RPMI8226 (cell line): ENCODE measurements around the gene ALDH5A1.
A peak's percentile ranks its signal among the peaks of the same experiment; 100 is the strongest.
"Not testable (repeated sequence)": the region's sequence is repeated elsewhere in the genome, so short reads cannot be mapped to it uniquely, and the experiment has no call there.

Experiments used
- DNase-seq: peaks from one replicate; pipeline ENCODE4 v3.0.0-alpha.2; 2015

Gene ALDH5A1

DNA sequence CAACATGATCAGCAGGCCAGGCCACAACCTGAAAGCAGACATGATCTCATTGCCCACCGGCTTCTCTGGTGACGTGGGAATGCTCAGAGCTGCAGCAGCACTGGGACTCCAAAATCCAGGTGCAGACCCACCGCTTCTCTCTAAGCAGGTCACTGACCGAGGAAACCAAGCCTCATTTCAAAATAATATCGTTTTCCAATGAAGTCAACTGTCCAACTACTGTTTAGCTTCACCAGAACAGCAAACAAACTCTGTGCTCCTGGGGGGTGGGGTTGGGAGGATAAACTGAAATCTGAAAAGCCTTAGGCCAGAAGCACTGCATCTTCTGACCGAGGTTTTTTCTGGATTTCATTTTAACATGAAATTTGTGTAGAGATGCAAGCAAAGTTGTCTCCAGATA lies 5.3 kb upstream of the ALDH5A1 start, which contains the start of gene GPLD1:
GPLD1 (minus strand) TSS at position 109 of the 400 bp plus-strand sequence; CDS start at position 42, 67 bp downstream.
- DNase-seq, result no peak

DNA sequence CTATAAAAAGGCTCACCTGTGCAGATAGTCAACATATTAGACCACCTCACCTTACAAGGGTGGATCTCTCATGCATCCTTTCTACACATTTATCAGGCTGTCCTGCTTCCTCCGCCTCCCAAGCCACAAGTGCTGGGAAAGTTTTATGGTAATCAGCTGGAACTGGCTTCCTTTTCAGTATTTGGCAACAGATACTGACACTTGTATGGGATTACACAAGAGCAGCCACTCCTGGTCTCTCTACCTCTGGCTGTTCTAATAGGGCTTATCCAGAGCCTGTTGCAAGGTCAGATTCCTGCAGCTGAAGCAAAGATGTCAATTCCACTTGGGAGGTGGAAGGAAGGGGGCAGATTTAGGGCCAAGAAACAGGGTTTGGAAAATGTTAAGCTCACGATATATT lies 4.9 kb upstream of the ALDH5A1 start:
- no peak for DNase-seq

DNA sequence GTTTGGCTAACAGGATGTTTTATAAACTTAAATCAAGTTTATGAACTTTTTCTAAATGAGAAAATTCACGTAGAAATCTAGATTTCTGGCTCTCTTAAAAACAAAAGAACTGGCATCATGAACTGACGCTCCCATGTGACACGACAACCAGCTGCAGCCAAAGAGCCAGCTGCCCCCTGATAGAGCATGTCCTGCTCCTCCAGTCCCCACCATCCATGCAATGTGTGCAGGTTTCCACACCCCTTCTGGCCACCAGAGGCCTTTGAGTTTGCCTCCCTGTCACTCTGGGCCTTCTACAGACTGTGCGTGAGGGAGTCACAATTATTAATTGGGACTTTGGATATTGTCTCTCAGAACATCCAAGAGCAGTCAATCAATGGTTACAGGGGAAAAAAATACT lies 3.8 kb upstream of the ALDH5A1 start:
- DNase-seq, result no peak

DNA sequence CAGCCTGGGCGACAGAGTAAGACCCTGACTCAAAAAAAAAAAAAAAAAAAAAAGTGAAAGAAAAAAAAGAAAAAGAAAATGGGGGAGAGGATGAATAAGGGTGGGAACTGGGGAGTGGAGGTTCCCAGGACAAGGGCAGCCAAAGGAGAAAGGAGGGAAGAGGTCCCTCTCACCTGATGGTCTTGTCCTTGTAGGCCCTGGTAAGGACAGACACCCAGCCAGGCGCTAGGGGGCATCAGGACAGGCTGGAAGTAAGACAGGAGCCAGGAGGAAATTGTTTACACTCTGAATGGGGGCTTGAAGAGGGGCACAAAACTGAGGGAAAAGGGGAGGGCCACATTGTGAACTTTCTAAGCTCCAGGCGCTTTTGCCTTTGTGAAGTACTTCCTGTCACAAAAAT lies 2.3 kb upstream of the ALDH5A1 start:
- DNase-seq, result peak; percentile 39

DNA sequence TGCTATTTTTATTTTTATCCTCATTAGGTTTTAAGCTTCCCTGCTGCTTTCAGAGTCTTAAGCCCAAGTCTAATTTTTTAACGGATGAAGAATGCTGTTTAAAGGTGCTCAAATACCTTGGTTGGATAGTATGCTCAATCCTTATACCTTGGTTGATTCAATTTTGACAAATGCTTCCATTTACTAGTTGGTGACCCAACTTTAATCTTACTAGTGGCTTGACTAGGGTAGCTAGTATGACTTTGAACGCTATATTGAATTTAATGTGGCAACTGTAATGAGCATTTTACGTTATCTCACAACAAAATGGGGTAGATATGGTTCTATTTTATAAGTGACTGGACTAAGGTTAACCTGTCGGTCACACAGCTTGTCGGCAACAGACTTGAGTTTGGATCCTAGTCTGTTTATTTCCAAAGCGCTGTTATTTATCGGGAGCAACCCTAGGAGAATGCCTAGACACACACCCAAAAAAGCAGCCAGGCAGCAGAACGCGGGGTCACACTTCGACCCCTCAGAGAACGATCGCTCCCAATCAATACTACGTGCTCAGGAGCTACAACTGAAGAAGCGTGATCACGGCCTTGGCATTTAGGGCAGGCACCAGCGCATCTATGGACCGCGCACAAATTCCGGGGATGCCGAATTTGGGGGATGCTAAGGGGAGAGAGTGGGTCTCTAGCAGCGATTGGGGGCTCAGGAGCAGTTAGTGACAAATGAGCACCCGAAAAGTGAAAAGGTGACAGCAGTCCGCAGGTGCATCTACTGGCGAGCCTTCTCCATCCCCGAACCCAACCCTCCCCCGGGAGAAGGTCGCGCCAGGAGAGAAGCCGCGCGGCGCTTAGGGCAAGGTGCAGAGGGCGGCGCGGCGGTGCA lies 586 bp upstream of the ALDH5A1 start:
- DNase-seq, result no peak

DNA sequence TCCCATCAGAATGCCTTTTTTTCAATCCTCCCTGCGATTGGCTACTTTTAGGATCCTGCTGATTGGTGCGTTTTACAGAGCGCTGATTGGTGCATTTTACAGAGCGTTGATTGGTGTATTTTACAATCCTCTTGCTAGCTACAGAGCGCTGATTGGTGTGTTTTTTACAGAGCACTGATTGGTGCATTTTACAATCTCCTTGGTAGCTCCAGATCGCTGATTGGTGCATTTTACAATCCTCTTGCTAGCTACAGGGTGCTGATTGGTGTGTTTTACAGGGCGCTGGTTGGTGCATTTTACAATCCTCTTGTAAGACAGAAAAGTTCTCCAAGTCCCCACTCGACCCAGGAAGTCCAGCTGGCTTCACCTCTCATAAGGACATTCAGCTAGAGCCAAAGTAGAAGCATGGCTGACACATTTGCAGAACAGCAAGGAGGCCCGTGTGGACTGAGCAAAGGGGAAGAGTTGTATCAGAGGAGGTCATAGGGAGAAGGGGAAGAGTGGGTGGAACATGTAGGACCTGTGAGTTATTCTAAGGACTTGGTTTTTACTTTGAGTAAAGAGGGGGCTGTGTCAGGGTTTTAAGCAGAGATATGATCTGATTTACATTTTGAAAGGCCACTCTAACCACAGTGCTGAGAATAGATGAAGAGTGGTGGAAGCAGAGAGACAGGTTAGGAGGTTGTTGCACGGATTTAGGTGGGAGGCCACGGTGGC lies 2.6 kb downstream of the ALDH5A1 start:
- no peak for DNase-seq

DNA sequence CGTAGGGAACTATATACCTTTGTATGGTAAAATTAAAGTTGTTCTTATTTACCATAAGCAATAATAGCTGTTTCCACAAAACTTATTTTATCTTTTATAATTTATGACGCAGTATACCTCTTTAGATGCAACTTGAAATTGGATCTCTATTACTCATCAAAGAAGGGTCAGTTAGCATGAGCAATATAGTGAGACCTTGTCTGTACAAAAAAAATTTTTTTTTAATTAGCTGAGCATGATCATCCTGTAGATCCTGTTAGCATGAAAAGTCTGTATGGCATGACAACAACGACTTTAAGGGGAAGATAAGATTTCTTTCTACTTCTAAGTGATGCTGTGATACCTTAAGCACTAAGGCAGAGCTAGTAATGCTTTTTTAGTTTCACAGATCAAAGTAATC lies 5.9 kb downstream of the ALDH5A1 start:
- DNase-seq, result no peak

DNA sequence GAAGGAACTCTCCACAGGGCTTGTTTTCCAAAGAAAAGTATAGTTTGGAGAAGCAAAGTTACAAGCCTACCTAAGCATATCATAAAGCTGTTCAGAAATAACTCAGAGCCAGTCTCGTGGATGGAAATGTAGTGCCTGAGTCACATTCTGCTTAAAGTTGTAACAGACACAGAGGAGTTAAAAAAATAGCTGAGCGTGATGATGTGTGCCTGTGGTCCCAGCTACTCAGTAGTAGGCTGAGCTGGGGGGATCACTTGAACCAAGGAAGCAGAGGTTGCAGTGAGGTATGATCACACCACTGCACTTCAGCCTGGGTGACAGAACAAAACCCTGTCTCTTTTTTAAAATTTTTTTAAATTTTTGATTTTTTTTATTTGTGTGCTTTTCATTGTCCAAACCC lies 6.6 kb downstream of the ALDH5A1 start:
- DNase-seq, result no peak

DNA sequence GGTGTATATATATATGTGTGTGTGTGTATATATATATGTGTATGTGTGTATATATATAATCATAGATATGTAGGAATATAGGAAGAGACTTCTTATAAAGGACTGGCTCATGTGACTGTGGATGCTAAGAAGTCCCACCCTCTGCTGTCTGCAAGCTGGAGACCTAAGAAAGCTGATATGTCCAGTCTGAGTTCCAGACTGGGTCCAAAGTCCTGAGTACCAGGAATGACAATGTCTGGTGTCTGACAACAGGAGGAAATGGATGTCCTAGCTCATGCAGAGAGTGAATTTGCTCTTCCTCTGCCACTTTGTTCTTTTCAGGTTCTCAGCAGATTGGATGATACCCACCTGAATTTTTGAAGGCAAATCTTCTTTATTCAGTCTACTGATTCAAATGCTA lies 7.1 kb downstream of the ALDH5A1 start:
- no peak for DNase-seq

DNA sequence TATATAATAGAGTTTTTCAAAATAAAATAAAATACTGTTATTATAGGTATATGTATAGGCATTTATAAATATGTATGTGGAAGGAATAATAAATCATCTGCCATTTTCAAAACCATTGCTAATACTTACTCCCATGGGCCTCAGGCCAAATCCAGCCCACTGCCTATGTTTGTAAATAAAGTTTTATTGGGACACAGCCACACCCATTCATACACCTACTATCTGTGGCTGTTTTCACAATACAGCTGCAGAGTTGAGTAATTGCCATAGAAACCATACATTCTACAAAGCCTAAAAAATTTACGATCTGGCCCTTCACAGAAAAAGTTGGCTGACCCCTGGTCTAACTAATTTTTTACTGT lies 9.5 kb downstream of the ALDH5A1 start:
- no peak for DNase-seq

DNA sequence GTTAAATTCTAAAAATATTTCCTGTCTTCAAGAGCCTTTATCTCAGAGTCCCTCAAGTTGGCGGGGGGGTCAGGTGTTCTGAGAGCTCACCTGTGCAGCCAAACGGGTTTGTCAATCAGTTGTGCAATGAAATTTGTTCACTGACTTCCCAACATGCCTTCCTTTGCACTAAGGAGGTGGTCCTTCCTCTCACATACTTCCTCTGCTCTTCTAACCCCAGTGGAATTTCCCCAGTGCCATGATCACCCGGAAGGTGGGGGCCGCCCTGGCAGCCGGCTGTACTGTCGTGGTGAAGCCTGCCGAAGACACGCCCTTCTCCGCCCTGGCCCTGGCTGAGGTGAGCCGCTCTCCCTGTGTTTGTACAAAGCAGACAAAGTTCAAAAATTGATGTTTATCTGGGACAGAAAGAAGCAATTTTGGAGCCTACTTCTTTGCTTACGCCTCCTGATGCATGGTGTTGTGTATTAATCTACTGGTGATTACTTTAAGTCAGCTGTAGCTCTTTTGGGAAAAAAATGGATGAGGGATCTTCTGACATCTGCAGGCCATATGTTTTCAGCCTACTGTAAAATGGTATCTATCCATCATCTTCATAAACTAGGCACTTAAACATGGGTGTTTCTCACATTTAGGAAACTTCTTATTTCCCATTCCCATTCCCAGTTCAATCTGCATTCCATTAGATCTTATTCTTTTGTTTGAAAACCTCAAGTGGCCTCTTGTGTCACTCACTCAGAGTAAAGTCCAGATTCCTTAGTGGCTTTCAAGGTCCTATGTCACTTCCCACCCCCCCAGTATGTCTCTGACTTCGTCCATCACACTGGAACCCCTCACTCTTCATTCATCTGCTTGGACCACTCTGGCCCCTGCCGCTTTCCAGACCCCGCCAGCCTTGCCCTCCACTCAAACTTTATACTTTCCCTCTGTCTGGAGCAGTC lies 10.1 kb downstream of the ALDH5A1 start:
- DNase-seq, result no peak

DNA sequence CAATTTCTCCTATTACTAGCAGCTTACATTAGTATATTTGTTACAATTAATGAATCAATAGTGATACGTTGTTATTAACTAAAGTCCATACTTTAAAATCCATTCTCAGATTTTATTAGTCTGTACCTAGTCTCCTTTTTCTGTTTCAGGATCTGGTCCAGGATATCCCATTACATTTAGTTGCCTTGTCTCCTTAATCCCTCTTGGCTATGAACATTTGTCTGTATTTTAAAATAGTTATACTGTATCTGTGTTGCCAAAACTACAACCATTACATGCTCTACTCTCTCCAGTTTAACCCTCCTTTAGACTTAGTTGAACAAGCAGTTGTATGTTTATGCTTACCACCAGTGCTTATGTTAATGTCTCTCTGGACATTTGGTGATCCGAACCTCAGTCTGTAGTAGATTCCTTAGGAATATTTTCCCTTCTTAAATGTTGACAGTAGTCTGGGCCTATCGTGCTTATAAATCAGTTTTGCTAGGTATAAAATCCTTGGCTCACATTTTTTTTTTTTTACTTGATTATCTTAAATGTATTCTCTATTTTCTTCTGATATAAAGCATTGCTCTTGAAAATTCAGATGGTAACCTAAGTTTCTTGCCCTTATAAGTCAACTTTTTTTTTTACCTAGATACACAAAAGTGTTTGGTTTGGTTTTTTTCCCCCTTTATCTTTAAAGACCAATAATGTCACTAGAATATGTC lies 12.2 kb downstream of the ALDH5A1 start:
- no peak for DNase-seq

DNA sequence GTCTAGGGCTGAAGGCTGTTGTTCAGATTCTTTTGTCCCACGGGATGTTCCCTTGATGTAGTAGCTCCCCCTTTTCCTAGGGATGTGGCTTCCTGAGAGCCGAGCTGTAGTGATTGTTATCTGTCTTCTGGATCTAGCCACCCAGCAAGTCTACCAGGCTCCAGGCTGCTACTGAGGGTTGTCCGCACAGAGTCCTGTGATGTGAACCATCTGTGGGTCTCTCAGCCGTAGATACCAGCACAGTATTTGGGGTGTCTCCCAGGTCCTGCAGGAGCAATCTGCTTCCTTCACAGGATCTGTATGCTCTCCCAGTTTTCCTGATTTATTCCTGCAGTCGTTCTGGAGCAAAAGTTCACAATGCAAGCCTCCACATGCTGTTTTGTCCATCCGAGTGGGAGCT lies 17.2 kb downstream of the ALDH5A1 start:
- DNase-seq, result not testable (repeated sequence)

DNA sequence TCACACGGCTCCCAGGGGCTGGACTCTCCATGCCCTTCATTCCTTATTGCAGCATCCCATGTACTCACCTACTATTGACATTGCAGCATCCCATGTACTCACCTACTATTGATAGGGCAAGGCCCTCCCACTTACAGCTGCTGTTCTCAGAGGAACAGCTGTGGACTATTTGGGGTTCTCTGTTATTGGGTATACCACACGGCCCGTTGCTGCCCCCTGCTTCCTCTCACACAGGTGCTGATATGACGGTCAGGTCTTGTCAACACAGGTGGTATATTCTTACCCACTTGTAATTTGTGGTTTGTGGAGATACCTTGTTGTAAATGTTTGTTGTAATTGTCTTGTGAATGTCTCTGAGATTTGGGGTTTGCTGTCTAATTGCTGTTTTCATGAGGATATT lies 18.8 kb downstream of the ALDH5A1 start:
- DNase-seq, result no peak

DNA sequence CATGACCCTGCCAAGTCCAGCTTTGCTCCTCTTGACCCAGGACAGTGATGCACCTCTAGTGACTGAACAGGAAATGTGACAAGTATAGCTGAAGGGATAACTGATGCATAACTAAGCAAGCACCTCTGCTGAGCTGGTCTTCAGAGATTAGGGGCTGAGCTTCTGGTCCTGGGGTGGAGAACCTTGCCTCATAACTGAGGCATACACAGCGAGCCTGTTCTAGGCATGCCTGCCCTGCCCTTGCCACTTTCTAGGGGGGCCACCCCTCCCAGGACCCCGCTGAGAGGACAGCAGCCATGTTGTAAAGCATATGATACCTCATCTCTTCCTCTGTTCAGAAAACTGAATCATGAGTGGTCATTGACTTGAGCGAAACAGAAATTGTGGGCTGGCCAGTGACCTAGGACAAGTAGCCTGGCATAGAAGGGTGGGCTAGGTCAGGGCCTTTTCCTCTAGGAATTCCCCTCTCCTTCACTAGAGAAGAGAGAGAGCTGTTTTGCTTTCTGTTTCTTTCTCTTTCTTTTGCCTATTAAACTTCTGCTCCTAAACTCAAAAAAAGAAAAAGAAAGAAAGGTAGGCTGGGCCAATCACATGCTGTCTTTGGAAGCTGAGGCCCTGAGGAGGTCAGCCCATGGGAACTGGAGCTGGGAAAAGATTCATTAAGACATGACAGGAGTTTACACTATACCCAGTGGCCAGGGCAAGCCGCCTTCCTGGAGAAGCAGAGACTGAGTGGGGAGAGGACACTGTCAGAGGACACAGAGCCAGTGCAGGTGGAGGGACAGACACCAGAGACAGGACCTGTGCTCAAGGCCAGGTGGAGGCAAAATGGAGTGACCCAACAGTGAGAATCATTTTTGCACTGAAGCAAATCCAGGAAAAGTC lies 23.1 kb downstream of the ALDH5A1 start:
- no peak for DNase-seq

DNA sequence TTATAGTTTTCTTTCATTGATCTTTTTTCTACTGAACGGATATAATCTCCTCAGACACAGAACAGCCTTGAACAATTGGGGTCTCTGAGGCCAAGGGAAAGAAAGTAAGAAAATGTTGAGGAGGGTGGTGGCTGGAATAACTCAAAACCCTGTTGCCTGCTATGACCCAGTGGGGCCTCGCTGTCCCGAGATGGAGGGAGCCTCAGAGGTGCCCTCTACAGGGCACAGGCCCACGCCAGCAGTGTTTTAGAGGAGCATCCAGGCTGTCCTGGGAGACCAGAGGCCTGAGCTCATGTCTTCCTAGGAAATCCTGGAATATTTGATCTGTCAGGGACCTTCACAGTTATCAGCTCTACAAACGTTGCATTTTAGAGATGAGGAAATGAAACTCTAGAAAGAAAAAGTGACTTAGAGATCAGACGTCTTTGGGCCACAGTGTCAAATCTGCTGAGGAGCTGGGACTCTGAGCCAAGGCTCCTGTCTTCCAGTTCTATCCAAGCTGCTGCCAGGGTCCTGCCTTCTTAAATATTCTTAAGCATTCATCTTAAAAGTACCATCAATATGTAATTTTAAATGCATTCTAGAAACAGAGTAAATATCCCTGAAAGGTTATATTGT lies 26.3 kb downstream of the ALDH5A1 start:
- peak; percentile 68 for DNase-seq

DNA sequence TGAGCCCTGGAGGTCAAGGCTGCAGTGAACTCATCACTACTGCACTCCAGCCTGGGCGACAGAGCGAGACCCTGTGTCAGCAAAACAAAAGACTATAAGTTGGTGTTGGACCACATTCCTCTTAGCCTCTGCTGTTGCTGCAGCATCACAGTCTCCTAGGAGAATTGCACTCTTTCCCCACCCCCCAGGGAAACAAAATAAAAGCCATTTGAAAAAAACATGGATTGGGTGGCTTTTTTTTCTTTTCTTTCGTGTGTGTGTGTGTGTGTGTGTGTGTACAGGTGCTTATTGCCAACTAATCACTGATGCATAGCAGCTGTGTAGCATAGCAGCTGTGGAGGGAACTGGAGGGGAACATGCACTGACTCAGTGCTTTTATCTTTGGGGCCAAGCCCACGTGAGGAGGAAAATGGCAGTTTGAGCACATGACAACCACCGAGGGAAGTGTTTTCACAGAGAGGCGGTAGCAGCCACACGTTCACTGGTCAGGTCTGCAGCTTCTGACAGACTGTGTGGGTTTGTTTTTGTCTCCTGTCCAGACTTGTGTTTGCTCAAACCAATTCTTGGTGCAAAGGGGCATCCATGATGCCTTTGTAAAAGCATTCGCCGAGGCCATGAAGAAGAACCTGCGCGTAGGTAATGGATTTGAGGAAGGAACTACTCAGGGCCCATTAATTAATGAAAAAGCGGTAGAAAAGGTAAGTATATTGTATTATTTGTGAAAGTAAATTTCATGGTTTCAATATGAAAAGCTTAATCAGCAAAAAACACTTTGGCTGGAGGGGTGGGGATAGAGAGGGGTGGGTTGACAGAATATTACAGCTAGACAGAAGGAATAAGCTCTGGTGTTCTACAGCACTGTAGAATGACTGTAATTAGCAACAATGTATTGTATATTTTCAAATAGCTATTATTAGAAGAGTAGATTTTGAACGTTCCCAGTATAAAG lies 27.7 kb downstream of the ALDH5A1 start:
- peak; percentile 62 for DNase-seq

DNA sequence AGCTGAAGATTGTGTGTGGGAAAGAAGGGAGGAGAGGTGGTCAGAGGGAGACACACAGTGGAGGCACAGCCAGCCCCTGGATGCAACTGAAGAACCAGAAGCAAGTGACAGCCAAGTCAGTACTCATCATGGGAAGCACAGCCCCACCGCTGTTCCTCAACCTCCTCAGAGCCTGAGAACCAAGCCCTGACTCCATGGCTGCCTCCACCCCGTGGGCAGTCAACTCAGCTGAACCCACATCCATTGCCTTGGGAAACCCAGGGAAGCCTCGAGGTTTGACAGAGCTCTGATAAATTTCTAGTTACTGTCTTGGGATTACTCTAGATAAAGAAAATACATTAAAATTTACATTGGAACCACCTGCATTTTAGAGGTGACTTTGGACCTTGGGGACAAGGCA lies 29.6 kb downstream of the ALDH5A1 start:
- no peak for DNase-seq

DNA sequence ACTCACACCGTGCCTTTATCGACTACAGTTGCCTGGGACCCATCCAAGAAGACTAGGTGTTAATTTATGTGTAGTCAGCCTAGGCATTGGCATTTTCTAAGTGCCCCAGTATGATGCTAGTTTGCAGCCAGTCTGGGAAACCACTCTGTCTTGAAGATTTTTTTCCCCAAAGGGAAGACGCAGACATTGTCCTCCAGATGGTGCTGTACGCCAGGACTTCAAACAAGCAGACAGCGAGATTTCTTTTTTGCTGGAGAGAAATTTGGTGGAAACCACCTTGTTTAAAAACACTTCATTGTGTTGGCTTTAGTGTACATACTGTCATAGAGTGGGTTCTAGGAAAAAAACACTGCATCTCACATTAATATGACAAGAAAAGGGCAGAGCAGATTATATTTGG lies 30.0 kb downstream of the ALDH5A1 start:
- DNase-seq, result peak; percentile 72

DNA sequence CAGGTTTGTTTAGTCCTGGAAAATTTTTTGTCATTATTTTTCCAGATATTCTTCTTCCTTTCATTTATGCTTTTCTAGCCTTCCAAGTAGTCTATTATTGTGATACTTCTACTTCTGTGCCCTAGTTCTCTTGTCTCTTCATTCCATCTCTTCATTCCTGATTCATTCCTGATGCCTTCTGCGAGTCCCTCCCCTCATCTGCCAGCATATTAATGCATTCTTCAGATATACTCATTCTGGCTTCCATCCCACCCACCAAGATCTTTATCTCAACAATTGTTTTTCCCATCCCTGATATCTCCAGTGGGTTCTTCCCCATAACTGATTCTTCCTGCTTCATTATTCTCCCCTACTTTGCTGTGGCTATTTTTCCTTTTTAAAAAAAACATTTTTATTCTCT lies 35.2 kb downstream of the ALDH5A1 start:
- no peak for DNase-seq
